GM23248 (cell line): Measurements from ENCODE around the gene PRKAR1B. TPM values are rescaled to one million over a fixed set of nuclear protein-coding genes. Genes with fewer than 3 reads are reported as not detected.

Source experiments
- DNase-seq: peaks from one replicate; pipeline ENCODE4 v3.0.0-alpha.2; 2015
- H2AFZ ChIP-seq: fragments of 200-600 bp; sonication (generic); 2 replicates; pipeline ENCODE4 v1.6.1; 2016; ENCODE audit warnings: antibody characterized with exemption
- H3F3A ChIP-seq: fragments of 200-600 bp; sonication (generic); 2 replicates; pipeline ENCODE4 v1.6.1; 2016; ENCODE audit warnings: mild to moderate bottlenecking, antibody characterized with exemption, mixed run types; ENCODE audit not compliant: insufficient read depth
- H3K27ac ChIP-seq: fragments of 200-600 bp; sonication (generic); 2 replicates; pipeline ENCODE4 v1.5.1; 2016; ENCODE audit warnings: mild to moderate bottlenecking
- H3K27me3 ChIP-seq: fragments of 200-600 bp; sonication (generic); replicated peaks from 2 replicates; pipeline ENCODE4 v1.6.1; 2016; ENCODE audit warnings: mild to moderate bottlenecking; ENCODE audit not compliant: insufficient read depth
- H3K36me3 ChIP-seq: fragments of 200-600 bp; sonication (generic); 2 replicates; pipeline ENCODE4 v1.6.1; 2016; ENCODE audit warnings: low read depth, mild to moderate bottlenecking
- H3K4me1 ChIP-seq: fragments of 200-600 bp; sonication (generic); 2 replicates; pipeline ENCODE4 v1.6.1; 2016; ENCODE audit warnings: mild to moderate bottlenecking; ENCODE audit not compliant: insufficient read depth
- H3K4me2 ChIP-seq: fragments of 200-600 bp; sonication (generic); one replicate; pipeline ENCODE4 v1.6.1; 2016; ENCODE audit warnings: mild to moderate bottlenecking; ENCODE audit not compliant: unreplicated experiment
- H3K4me3 ChIP-seq: fragments of 200-600 bp; sonication (generic); 2 replicates; pipeline ENCODE4 v1.5.1; 2016; ENCODE audit warnings: mild to moderate bottlenecking
- H3K79me2 ChIP-seq: fragments of 200-600 bp; sonication (generic); 2 replicates; pipeline ENCODE4 v1.6.1; 2016; ENCODE audit warnings: mild to moderate bottlenecking; ENCODE audit not compliant: insufficient read depth
- H3K9ac ChIP-seq: fragments of 200-600 bp; sonication (generic); 2 replicates; pipeline ENCODE4 v1.6.1; 2016; ENCODE audit warnings: mild to moderate bottlenecking
- H3K9me2 ChIP-seq: fragments of 200-600 bp; sonication (generic); 2 replicates; pipeline ENCODE4 v1.6.1; 2016; ENCODE audit warnings: mixed run types, mild to moderate bottlenecking, moderate library complexity; ENCODE audit not compliant: insufficient read depth
- H3K9me3 ChIP-seq: fragments of 200-600 bp; sonication (generic); one replicate; pipeline ENCODE4 v1.6.1; 2017; ENCODE audit warnings: low read depth
- H4K20me1 ChIP-seq: fragments of 200-600 bp; sonication (generic); 2 replicates; pipeline ENCODE4 v1.6.0; 2016; ENCODE audit not compliant: insufficient read depth
- EZH2 ChIP-seq: fragments of 200-600 bp; sonication (generic); IDR thresholded peaks from 2 replicates; pipeline ENCODE4 v1.6.1; 2018; ENCODE audit warnings: antibody characterized with exemption, mild to moderate bottlenecking; ENCODE audit not compliant: insufficient read depth, poor library complexity, severe bottlenecking
- EZH2phosphoT487 ChIP-seq: fragments of 200-600 bp; sonication (generic); IDR thresholded peaks from 2 replicates; pipeline ENCODE4 v1.6.1; 2018; ENCODE audit warnings: antibody characterized with exemption, moderate library complexity, mild to moderate bottlenecking, low read depth; ENCODE audit not compliant: insufficient read depth
- WGBS, 2 experiments: methylation state at CpG; one replicate each; pipeline ENCODE4 v1.1.6; 2015 to 2017; ENCODE audit warnings: low lambda C conversion rate in 2 of 2, low coverage in 1 of 2; ENCODE audit errors: missing lambda C conversion rate in 2 of 2; 5-methylcytosine and 5-hydroxymethylcytosine counted together
- in situ Hi-C: fragments of 300-500 bp; cut with MboI; formaldehyde crosslinking; loops from 2 replicates; pipeline ENCODE4 v1.15.0; 2020
- polyA plus RNA-seq: library from polyadenylated mRNA; unstranded; fragments of >200 nt; fragmentation: Nextera tagmentation; extraction: Ambion mirVana; gene quantifications from 2 replicates; pipeline ENCODE4 v1.2.1, GENCODE V29; 2016
- total RNA-seq: library from RNA; depleted of rRNA; stranded (reverse); fragments of >200 nt; shearing (Covaris generic); gene quantifications from 2 replicates; pipeline ENCODE4 v1.2.3, GENCODE V29; 2014

PRKAR1B gene
- total and polyA plus RNA-seq, 2 experiments from 2014 or later = 10.2 to 12.9 TPM

- no peak for TF ChIP-seq EZH2
- no peak for TF ChIP-seq EZH2phosphoT487
- 49 to 51% methylated on average over 42 to 45 of the region's 45 CpGs for WGBS, 2 experiments
- in situ Hi-C loops = no loop called here
- Histone ChIP-seq H3K27me3 (no peaks in the 10 kb centered on the region), H2AFZ (no peak overlapping the region), H3K36me3 (no peaks in the 10 kb centered on the region), H3F3A (no peaks in the 10 kb centered on the region), H3K4me2 (no peak overlapping the region), H3K4me1 (no peaks in the 10 kb centered on the region), H3K4me3 (no peak overlapping the region), H3K9ac (no peak overlapping the region), H3K27ac (no peak overlapping the region), H3K9me2 (no peaks in the 10 kb centered on the region), H3K9me3 (no peaks in the 10 kb centered on the region), H4K20me1 (no peaks in the 10 kb centered on the region), H3K79me2 (no peaks in the 10 kb centered on the region)
- DNase-seq = no peak
Measured at GRCh38 chr7:590731-591551, 136.1 kb downstream of the PRKAR1B start.

GRCh38 chr7:589781-590575 is 137.1 kb downstream of the PRKAR1B start:
- H3K9ac ChIP-seq = no peak overlapping the region
- H3K36me3 ChIP-seq = no peaks in the 10 kb centered on the region
- WGBS, 2 experiments = 93 to 95% methylated on average over 28 to 30 of the region's 30 CpGs

GRCh38 chr7:587767-588166 is 139.3 kb downstream of the PRKAR1B start:
- in situ Hi-C loops = no loop called here
- WGBS, 2 experiments = 78 to 80% methylated on average over 12 of the region's 12 CpGs
- H4K20me1 ChIP-seq = no peaks in the 10 kb centered on the region
- no peaks in the 10 kb centered on the region for H3K27me3 ChIP-seq
- no peak overlapping the region for H3K4me3 ChIP-seq
- H2AFZ ChIP-seq = no peak overlapping the region
- no peaks in the 10 kb centered on the region for H3K79me2 ChIP-seq
- H3K9me3 ChIP-seq = no peaks in the 10 kb centered on the region
- H3K9ac ChIP-seq = no peak overlapping the region
- no peaks in the 10 kb centered on the region for H3K36me3 ChIP-seq
- H3K4me1 ChIP-seq = no peaks in the 10 kb centered on the region
- DNase-seq = no peak
- H3F3A ChIP-seq = no peaks in the 10 kb centered on the region
- TF ChIP-seq EZH2phosphoT487 = no peak
- no peak for TF ChIP-seq EZH2
- H3K9me2 ChIP-seq = no peaks in the 10 kb centered on the region
- H3K4me2 ChIP-seq = no peak overlapping the region
- no peak overlapping the region for H3K27ac ChIP-seq

More at GRCh38 chr7:589781-590575, 137.1 kb downstream of the PRKAR1B start:
- Histone ChIP-seq H3K4me2 (no peak overlapping the region), H3K27ac (no peak overlapping the region), H3F3A (no peaks in the 10 kb centered on the region), H2AFZ (no peak overlapping the region), H3K27me3 (no peaks in the 10 kb centered on the region), H3K4me1 (no peaks in the 10 kb centered on the region), H3K9me2 (no peaks in the 10 kb centered on the region), H4K20me1 (no peaks in the 10 kb centered on the region), H3K9me3 (no peaks in the 10 kb centered on the region), H3K79me2 (no peaks in the 10 kb centered on the region), H3K4me3 (no peak overlapping the region)
- DNase-seq = no peak
- in situ Hi-C loops = no loop called here
- TF ChIP-seq EZH2phosphoT487 (no peak), EZH2 (no peak)

- in situ Hi-C loops = no loop called here
- Histone ChIP-seq H3K4me1 (no peaks in the 10 kb centered on the region), H3K9ac (no peak overlapping the region), H3F3A (no peaks in the 10 kb centered on the region), H3K9me2 (no peaks in the 10 kb centered on the region), H3K79me2 (no peaks in the 10 kb centered on the region), H3K27me3 (no peaks in the 10 kb centered on the region), H3K4me2 (no peak overlapping the region), H3K9me3 (no peaks in the 10 kb centered on the region), H3K4me3 (no peak overlapping the region), H3K36me3 (no peaks in the 10 kb centered on the region), H3K27ac (no peak overlapping the region), H2AFZ (no peak overlapping the region), H4K20me1 (no peaks in the 10 kb centered on the region)
- no peak for DNase-seq
- WGBS, 2 experiments = 74 to 85% methylated on average over 4 of the region's 4 CpGs
- TF ChIP-seq EZH2 (no peak), EZH2phosphoT487 (no peak)
Measured at GRCh38 chr7:586494-586893, 140.6 kb downstream of the PRKAR1B start.
